ENCODE measurements around the gene IMPDH1. TPM values are rescaled to one million over a fixed set of nuclear protein-coding genes. Genes with fewer than 3 reads are reported as not detected.

Gene IMPDH1
- total RNA-seq, 1 donor from 2014 or later: 23.4 TPM

- H3K36me3 Mint-ChIP-seq (ENCODE audit: insufficient read depth): no peaks in the 10 kb centered on the region
These were observed 16.1 kb upstream of the IMPDH1 start for GRCh38 chr7:128425850-128426249.

DNA sequence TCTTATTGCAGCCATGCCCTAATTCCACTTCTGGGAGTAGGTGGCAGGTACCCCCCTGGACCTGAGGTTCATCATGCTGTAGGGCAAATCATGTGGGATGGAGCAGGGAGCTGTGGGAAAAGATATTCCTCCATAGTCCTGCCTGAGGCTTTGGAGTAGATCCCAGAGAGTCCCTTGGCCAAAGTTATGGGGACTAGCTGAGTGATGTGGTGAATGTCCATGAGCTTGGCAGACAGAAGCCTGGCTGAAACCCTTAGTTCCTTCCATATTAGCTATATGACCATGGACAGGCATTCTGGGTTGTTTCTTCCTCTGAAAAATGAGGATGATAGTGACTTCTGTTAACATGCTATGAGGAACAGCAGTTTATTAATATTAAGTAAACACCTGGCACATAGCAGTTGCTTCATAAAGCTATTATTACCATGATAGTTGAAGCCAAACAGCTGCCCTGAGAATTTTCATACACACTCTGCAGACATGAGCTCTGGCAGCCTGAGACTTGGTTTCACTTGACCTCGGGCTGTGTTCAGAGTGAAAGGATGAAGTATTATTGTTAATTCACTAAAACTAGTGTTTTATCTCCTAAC, 15.0 kb upstream of the IMPDH1 start:
- no peak overlapping the region for H3K4me3 Mint-ChIP-seq (ENCODE audit: low read depth)
- H3K4me1 Mint-ChIP-seq (ENCODE audit: low read depth): no peaks in the 10 kb centered on the region
- H3K9me3 Mint-ChIP-seq (ENCODE audit: low read depth): no peaks in the 10 kb centered on the region
- DNase-seq (ENCODE audit: low spot score, unreplicated experiment): no peak
- H3K27me3 Mint-ChIP-seq: peaks cover 5% of the 10 kb centered on the region
- no peaks in the 10 kb centered on the region for H3K36me3 Mint-ChIP-seq (ENCODE audit: insufficient read depth)
- TF ChIP-seq CTCF (IDR thresholded peaks at IDR 0.05; ENCODE audit: unreplicated experiment): no peak
- H3K27ac Mint-ChIP-seq: no peak overlapping the region

More at GRCh38 chr7:128425850-128426249, 16.1 kb upstream of the IMPDH1 start:
- Mint-ChIP-seq H3K27me3 (peaks cover 7% of the 10 kb centered on the region), H3K4me3 (ENCODE audit: low read depth) (no peak overlapping the region), H3K4me1 (ENCODE audit: low read depth) (no peaks in the 10 kb centered on the region), H3K27ac (no peak overlapping the region), H3K9me3 (ENCODE audit: low read depth) (no peaks in the 10 kb centered on the region)
- peak; percentile 62 for DNase-seq (ENCODE audit: low spot score, unreplicated experiment)
- peak; percentile 83 for TF ChIP-seq CTCF (IDR thresholded peaks at IDR 0.05; ENCODE audit: unreplicated experiment)

DNA sequence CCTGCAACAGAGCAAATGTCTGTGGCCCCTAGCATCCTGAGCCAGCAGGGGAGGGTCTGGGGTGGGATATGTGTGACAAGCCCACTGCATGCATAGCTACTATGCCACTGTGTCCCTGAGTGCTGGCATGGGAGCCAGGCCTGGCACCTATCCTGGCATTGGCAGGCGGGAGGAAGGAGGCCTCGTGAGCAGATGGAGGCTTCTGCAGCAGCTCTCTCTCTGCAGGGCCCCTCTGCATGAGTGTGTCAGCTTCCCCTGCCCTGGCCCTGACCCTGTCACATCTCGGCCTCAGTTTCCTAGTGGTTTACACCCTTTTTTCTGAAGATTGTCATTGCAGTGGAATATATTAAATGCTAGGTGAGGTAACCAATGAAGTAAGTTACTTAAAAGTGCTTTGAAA, 13.1 kb upstream of the IMPDH1 start:
- Mint-ChIP-seq H3K27ac (no peak overlapping the region), H3K27me3 (peaks cover 16% of the 10 kb centered on the region), H3K4me3 (ENCODE audit: low read depth) (no peak overlapping the region), H3K4me1 (ENCODE audit: low read depth) (no peaks in the 10 kb centered on the region), H3K9me3 (ENCODE audit: low read depth) (no peaks in the 10 kb centered on the region), H3K36me3 (ENCODE audit: insufficient read depth) (no peaks in the 10 kb centered on the region)
- no peak for TF ChIP-seq CTCF (IDR thresholded peaks at IDR 0.05; ENCODE audit: unreplicated experiment)
- no peak for DNase-seq (ENCODE audit: low spot score, unreplicated experiment)

- H3K27ac Mint-ChIP-seq: no peak overlapping the region
- no peaks in the 10 kb centered on the region for H3K36me3 Mint-ChIP-seq (ENCODE audit: insufficient read depth)
- H3K4me1 Mint-ChIP-seq (ENCODE audit: low read depth): no peaks in the 10 kb centered on the region
- H3K4me3 Mint-ChIP-seq (ENCODE audit: low read depth): no peak overlapping the region
- DNase-seq (ENCODE audit: low spot score, unreplicated experiment): no peak
- no peak for TF ChIP-seq CTCF (IDR thresholded peaks at IDR 0.05; ENCODE audit: unreplicated experiment)
- no peaks in the 10 kb centered on the region for H3K9me3 Mint-ChIP-seq (ENCODE audit: low read depth)
- peaks cover 20% of the 10 kb centered on the region for H3K27me3 Mint-ChIP-seq
These were observed 12.3 kb upstream of the IMPDH1 start for GRCh38 chr7:128422037-128422436.

DNA sequence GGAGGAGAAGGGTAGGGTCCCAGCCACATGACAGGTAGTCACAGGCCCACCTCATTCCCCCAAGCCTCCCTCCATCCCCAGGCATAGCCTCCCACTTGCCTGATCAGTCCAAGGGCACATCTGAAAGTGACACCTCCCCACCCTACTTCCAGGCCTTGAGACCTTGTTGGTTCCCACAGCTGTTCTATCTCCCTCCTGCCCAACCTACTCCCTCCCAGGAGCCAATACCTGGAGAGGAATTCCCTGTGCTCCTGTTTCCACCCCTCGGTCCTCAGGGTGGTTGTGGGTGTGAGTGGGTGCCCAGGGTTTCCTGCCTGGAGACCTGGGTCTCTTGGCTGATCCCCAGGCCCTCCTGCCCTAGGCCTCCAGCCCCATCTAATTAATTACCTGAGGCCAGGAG, 11.6 kb upstream of the IMPDH1 start:
- peaks cover 23% of the 10 kb centered on the region for H3K27me3 Mint-ChIP-seq
- H3K4me3 Mint-ChIP-seq (ENCODE audit: low read depth): no peak overlapping the region
- H3K9me3 Mint-ChIP-seq (ENCODE audit: low read depth): no peaks in the 10 kb centered on the region
- DNase-seq (ENCODE audit: low spot score, unreplicated experiment): no peak
- H3K4me1 Mint-ChIP-seq (ENCODE audit: low read depth): no peaks in the 10 kb centered on the region
- H3K36me3 Mint-ChIP-seq (ENCODE audit: insufficient read depth): no peaks in the 10 kb centered on the region
- no peak overlapping the region for H3K27ac Mint-ChIP-seq
- no peak for TF ChIP-seq CTCF (IDR thresholded peaks at IDR 0.05; ENCODE audit: unreplicated experiment)

Measured in progenitor cell of endocrine pancreas (in vitro differentiated cells).